ENCODE data around the gene L2HGDH. TPM values are rescaled to one million over a fixed set of nuclear protein-coding genes. Genes with fewer than 3 reads are reported as not detected.
"Not testable (repeated sequence)": the region's sequence is repeated elsewhere in the genome, so short reads cannot be mapped to it uniquely, and the experiment has no call there.

L2HGDH gene
- total RNA-seq, 1 experiment from 2014 or later: 27.8 TPM

- TF ChIP-seq EZH2 (IDR thresholded peaks at IDR 0.05; ENCODE audit: low read length, unreplicated experiment) (no peak), EZH2phosphoT487 (IDR thresholded peaks at IDR 0.05; ENCODE audit: borderline replicate concordance, low read length) (no peak)
- TF ChIP-seq, protein P1, sequence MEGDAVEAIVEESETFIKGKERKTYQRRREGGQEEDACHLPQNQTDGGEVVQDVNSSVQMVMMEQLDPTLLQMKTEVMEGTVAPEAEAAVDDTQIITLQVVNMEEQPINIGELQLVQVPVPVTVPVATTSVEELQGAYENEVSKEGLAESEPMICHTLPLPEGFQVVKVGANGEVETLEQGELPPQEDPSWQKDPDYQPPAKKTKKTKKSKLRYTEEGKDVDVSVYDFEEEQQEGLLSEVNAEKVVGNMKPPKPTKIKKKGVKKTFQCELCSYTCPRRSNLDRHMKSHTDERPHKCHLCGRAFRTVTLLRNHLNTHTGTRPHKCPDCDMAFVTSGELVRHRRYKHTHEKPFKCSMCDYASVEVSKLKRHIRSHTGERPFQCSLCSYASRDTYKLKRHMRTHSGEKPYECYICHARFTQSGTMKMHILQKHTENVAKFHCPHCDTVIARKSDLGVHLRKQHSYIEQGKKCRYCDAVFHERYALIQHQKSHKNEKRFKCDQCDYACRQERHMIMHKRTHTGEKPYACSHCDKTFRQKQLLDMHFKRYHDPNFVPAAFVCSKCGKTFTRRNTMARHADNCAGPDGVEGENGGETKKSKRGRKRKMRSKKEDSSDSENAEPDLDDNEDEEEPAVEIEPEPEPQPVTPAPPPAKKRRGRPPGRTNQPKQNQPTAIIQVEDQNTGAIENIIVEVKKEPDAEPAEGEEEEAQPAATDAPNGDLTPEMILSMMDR (conservative IDR thresholded peaks at IDR 0.05; ENCODE audit: low read depth, low read length): no peak
- Histone ChIP-seq H3K79me2 (ENCODE audit: low read length) (no peaks in the 10 kb centered on the region), H3K27ac (ENCODE audit: low read length) (no peak overlapping the region), H4K20me1 (ENCODE audit: low read length) (no peaks in the 10 kb centered on the region), H3K4me3 (ENCODE audit: low read length) (no peak overlapping the region), H3K9me3 (ENCODE audit: low read length) (no peaks in the 10 kb centered on the region), H2AFZ (ENCODE audit: low read length) (no peak overlapping the region), H3K36me3 (ENCODE audit: low read depth, low read length) (no peaks in the 10 kb centered on the region), H3K4me2 (ENCODE audit: low read length) (no peak overlapping the region), H3K9ac (ENCODE audit: low read length) (no peak overlapping the region), H3K9me2 (replicated peaks; ENCODE audit: low read length) (no peaks in the 10 kb centered on the region), H3F3A (ENCODE audit: low read length, unreplicated experiment) (no peaks in the 10 kb centered on the region), H3K27me3 (ENCODE audit: low read length) (no peaks in the 10 kb centered on the region), H3K4me1 (ENCODE audit: insufficient read depth, low read length) (peaks cover 12% of the 10 kb centered on the region)
- no TSS peak for BruUV-seq (replicated peaks)
- no peak for DNase-seq
- CTCF ChIA-PET: no interaction called here
- intact Hi-C loops (cut with micrococcal nuclease): no loop called here
- ATAC-seq: no peak
- POLR2A ChIA-PET (ENCODE audit: unreplicated experiment): no interaction called here
Measured at GRCh38 chr14:50357124-50357523, 45.1 kb upstream of the L2HGDH start.

DNA sequence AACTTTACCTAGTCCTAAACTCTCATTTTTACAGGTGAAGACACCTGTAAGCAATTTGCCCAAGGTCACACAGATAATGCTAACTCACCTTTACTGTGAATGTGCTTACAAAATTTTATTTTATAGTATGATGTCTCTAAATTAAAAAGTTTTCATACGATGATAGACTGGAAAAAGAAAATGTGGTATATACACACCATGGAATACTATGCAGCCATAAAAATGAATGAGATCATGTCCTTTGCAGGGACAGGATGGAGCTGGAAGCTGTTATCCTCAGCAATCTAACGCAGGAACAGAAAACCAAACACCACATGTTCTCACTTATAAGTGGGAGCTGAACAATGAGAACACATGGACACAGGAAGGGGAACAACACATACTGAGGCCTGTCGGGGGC is 44.3 kb upstream of the L2HGDH start:
- H3K36me3 ChIP-seq (ENCODE audit: low read depth, low read length); H3F3A ChIP-seq (ENCODE audit: low read length, unreplicated experiment); H2AFZ ChIP-seq (ENCODE audit: low read length); H3K27ac ChIP-seq (ENCODE audit: low read length); H3K79me2 ChIP-seq (ENCODE audit: low read length); H3K4me2 ChIP-seq (ENCODE audit: low read length); H4K20me1 ChIP-seq (ENCODE audit: low read length); BruUV-seq (replicated peaks); H3K9me3 ChIP-seq (ENCODE audit: low read length); H3K9me2 ChIP-seq (replicated peaks; ENCODE audit: low read length); intact Hi-C loops (cut with micrococcal nuclease); H3K9ac ChIP-seq (ENCODE audit: low read length); ATAC-seq; H3K4me1 ChIP-seq (ENCODE audit: insufficient read depth, low read length); H3K27me3 ChIP-seq (ENCODE audit: low read length); DNase-seq; CTCF ChIA-PET; H3K4me3 ChIP-seq (ENCODE audit: low read length): not testable (repeated sequence)
- POLR2A ChIA-PET (ENCODE audit: unreplicated experiment): interaction anchor here (0.6 kb wide), 1 partner anchor 281 kb away, joined by 3 read pairs; no protein-coding TSS in a partner anchor

DNA sequence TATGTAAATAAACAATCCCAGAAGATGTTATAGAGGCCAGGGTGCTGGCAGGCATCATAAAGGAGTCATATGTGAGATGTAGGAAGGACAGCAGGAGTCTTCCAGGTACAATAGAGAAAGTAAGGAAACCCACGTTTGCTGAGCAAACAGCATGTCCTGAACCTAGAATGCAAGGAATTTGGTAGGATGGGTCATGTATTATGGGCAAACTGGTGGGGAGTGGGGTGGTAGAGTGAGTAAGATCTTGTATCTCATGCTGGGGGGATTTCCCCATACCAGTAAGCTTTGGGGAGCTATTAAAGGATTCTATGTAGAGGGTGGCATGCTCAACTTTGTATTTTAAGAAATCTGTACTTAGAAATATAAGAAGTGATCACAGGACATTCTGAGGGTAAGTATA is 43.7 kb upstream of the L2HGDH start:
- Histone ChIP-seq H3F3A (ENCODE audit: low read length, unreplicated experiment) (no peaks in the 10 kb centered on the region), H2AFZ (ENCODE audit: low read length) (no peak overlapping the region), H3K36me3 (ENCODE audit: low read depth, low read length) (no peaks in the 10 kb centered on the region), H4K20me1 (ENCODE audit: low read length) (no peaks in the 10 kb centered on the region), H3K9ac (ENCODE audit: low read length) (no peak overlapping the region), H3K4me3 (ENCODE audit: low read length) (no peak overlapping the region), H3K4me1 (ENCODE audit: insufficient read depth, low read length) (peaks cover 5% of the 10 kb centered on the region), H3K9me2 (replicated peaks; ENCODE audit: low read length) (no peaks in the 10 kb centered on the region), H3K4me2 (ENCODE audit: low read length) (no peak overlapping the region), H3K27me3 (ENCODE audit: low read length) (no peaks in the 10 kb centered on the region), H3K79me2 (ENCODE audit: low read length) (no peaks in the 10 kb centered on the region), H3K9me3 (ENCODE audit: low read length) (no peaks in the 10 kb centered on the region), H3K27ac (ENCODE audit: low read length) (no peak overlapping the region)
- peak; percentile 13; the same call in 1 of the 2 replicates for ATAC-seq
- BruUV-seq (replicated peaks): no TSS peak
- TF ChIP-seq EZH2 (IDR thresholded peaks at IDR 0.05; ENCODE audit: low read length, unreplicated experiment) (no peak), EZH2phosphoT487 (IDR thresholded peaks at IDR 0.05; ENCODE audit: borderline replicate concordance, low read length) (no peak)
- TF ChIP-seq, protein P1 (conservative IDR thresholded peaks at IDR 0.05; ENCODE audit: low read depth, low read length): no peak
- POLR2A ChIA-PET (ENCODE audit: unreplicated experiment): interaction anchor here (0.6 kb wide), 3 partner anchors 36 to 493 kb away, joined by 3 to 5 read pairs (median 3); no protein-coding TSS in a partner anchor
- DNase-seq: no peak
- intact Hi-C loops (cut with micrococcal nuclease): no loop called here
- CTCF ChIA-PET: no interaction called here

Measured in PC-3 (cell line).